Measurements from ENCODE around the gene LRRN4. TPM values are rescaled to one million over a fixed set of nuclear protein-coding genes. Genes with fewer than 3 reads are reported as not detected.
A peak's percentile ranks its signal among the peaks of the same experiment; 100 is the strongest.
"Not testable (repeated sequence)": the region's sequence is repeated elsewhere in the genome, so short reads cannot be mapped to it uniquely, and the experiment has no call there.

Gene LRRN4
- total RNA-seq, 2 donors from 2014 or later = 3.6 to 3.7 TPM

GRCh38 chr20:6067763-6068318 lies 14.0 kb upstream of the LRRN4 start:
- DNase-seq (no peak), ATAC-seq (peak in 1 of 2 donors; percentile 88)
- intact Hi-C loops (cut with DNase I) = no loop called here

DNA sequence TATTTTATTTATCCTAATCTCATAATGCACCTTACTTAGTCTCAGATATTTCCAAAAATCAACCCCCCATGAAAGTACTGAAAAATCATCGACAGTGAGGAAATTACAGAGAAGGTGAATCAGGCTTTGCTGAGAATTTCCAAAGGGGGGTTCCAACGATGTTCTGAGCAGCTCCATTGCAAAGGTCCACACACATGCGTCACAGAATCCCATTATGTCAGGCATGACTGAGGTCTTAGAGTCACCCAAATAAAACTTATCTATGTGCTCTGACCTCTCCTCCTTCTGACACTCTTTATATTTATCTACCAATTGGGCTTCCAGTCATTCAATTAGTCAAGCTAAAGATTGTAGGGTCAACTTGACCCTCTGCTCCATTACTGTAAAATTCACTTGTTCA lies 12.7 kb upstream of the LRRN4 start:
- intact Hi-C loops (cut with DNase I) = no loop called here

DNA sequence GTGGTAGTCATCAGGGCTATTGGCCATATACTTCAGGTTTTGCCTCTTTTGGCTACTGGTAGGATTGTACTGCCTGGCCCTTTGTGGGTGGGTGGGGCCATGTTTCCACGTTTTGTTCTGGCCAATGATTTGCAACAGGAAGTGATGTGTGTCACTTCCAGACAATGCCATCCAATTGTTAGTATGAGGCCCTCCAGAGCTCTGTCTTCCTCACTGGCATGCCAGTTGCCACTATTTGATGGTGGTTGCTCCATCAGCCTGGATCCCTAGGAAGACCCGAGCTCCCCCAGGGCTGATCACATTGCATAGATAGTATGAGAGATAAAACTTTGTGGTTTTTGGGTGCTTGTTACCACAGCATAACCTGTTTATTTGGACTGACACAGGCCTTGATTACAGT lies 7.7 kb upstream of the LRRN4 start:
- intact Hi-C loops (cut with DNase I) = no loop called here
- DNase-seq = no peak
- ATAC-seq = peak; percentile 27 to 48

More for the DNA sequence above, 12.7 kb upstream of the LRRN4 start:
- peak in 1 of 2 donors; percentile 59 for ATAC-seq
- DNase-seq = no peak

DNA sequence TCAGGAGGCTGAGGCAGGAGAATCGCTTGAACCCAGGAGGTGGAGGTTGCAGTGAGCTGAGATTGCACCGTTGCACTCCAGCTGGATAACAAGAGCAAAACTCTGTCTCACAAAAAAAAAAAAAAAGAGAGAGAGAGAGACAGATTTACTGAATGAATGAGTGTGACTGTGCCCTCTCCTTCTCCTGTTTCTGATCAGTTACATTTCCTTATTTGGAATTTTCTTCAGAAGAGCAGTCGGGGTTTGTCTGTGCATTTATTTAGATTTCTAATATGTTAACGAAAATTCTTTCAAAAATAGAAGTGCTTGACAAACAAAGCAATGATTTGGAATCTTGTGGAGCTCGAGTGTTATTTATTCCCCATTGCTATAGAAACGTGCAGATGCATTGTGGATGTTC lies 6.4 kb upstream of the LRRN4 start:
- ATAC-seq (no peak), DNase-seq (no peak)
- intact Hi-C loops (cut with DNase I) = no loop called here

- no peak for DNase-seq
- ATAC-seq = peak; percentile 49 to 77
- intact Hi-C loops (cut with DNase I) = no loop called here
These were observed 4.9 kb upstream of the LRRN4 start for GRCh38 chr20:6058684-6059295.

GRCh38 chr20:6057691-6058090 lies 3.8 kb upstream of the LRRN4 start:
- DNase-seq (no peak), ATAC-seq (no peak)
- intact Hi-C loops (cut with DNase I) = no loop called here

- no peak for DNase-seq
- intact Hi-C loops (cut with DNase I) = no loop called here
- ATAC-seq = no peak
These were observed 3.3 kb upstream of the LRRN4 start for GRCh38 chr20:6057139-6057538.

DNA sequence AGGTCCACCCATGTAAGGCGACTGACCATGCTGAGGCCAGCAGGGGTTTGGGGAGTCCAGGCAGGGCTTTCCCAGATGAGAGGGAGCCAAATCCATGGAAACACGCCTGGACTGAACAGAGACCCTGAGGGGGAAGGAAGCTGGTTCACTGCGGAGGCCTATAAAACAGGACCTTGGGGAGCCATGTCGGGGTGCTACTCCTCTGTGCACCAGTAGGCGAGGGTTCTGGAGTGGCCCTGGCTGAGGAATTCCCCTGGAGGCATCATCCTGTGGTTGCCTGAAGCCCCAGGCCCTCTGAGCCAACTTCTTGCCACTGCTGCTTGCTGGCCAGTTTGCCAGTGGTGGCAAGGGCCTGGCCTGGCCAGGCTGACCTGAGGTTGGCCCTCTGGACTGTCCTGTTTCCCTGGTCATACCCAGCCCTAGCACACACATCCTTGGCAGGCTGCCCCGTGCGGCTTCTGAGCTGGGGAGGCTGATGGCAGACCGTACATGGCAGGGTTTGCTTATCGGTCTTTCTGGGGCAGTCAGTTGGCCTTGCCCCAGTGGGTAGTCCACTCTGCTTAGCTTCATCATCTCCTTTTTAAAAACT lies 2.2 kb upstream of the LRRN4 start:
- intact Hi-C loops (cut with DNase I) = no loop called here
- ATAC-seq = no peak
- no peak for DNase-seq

- no peak for DNase-seq
- peak in 1 of 2 donors; percentile 1 for ATAC-seq
- intact Hi-C loops (cut with DNase I) = no loop called here
These were observed 1.4 kb upstream of the LRRN4 start for GRCh38 chr20:6055161-6055783.

GRCh38 chr20:6054689-6055051 lies 810 bp upstream of the LRRN4 start:
- DNase-seq; intact Hi-C loops (cut with DNase I): not testable (repeated sequence)

GRCh38 chr20:6053064-6053775 lies 640 bp downstream of the LRRN4 start:
- intact Hi-C loops (cut with DNase I) = no loop called here
- ATAC-seq (peak in 1 of 2 donors; percentile 26), DNase-seq (no peak)

More at GRCh38 chr20:6054689-6055051, 810 bp upstream of the LRRN4 start:
- ATAC-seq = peak in 1 of 2 donors; percentile 11

DNA sequence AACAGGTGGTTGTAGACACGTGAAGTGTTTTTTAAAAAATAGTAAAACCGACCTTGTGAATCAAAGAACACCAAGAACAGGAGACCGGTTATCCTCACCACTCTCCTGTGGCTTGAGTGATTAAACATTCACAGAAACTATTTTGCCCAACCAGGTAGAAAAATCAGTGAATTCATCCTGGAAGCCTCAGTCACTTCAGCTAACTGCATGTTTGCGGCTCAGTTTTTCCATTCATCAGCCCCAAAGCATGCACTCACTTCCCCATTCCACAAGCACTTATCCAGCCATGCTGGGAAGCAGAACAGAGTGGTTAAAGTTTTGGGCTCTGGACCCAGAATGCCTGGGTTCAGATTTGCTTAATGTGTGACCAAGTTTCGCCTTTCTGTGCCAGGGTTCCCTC lies 2.4 kb downstream of the LRRN4 start:
- DNase-seq (no peak), ATAC-seq (no peak)
- intact Hi-C loops (cut with DNase I) = no loop called here

DNA sequence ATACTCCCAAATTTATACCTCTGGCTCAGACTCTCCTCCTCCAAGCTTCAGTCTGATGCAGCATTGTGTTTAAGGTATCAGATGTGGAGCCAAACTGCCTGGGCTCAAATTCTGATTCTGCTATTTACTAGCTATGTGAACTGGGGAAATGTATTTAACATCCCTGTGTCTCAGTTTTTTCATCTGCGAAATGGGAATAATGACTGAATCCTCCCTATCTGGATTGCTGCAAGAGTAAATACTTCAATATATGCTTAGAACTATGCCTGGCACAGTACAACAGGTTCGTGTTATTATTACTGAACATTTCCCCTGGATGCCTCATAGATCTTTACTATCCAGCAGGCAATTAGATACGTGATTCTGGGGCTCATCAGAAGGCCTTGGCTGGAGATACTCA lies 5.5 kb downstream of the LRRN4 start:
- intact Hi-C loops (cut with DNase I) = no loop called here
- DNase-seq = no peak
- no peak for ATAC-seq

- no peak for DNase-seq
- ATAC-seq = no peak
- intact Hi-C loops (cut with DNase I) = no loop called here
These were observed 7.4 kb downstream of the LRRN4 start for GRCh38 chr20:6046432-6046831.

GRCh38 chr20:6045566-6045965 lies 8.3 kb downstream of the LRRN4 start:
- intact Hi-C loops (cut with DNase I) = no loop called here
- DNase-seq = no peak
- ATAC-seq = no peak

- intact Hi-C loops (cut with DNase I) = no loop called here
- no peak for DNase-seq
- ATAC-seq = peak in 1 of 2 donors; percentile 11
These were observed 9.7 kb downstream of the LRRN4 start for GRCh38 chr20:6044115-6044514.

- ATAC-seq (peak in 1 of 2 donors; percentile 8), DNase-seq (no peak)
- intact Hi-C loops (cut with DNase I) = no loop called here
These were observed 12.0 kb downstream of the LRRN4 start for GRCh38 chr20:6041808-6042265.

DNA sequence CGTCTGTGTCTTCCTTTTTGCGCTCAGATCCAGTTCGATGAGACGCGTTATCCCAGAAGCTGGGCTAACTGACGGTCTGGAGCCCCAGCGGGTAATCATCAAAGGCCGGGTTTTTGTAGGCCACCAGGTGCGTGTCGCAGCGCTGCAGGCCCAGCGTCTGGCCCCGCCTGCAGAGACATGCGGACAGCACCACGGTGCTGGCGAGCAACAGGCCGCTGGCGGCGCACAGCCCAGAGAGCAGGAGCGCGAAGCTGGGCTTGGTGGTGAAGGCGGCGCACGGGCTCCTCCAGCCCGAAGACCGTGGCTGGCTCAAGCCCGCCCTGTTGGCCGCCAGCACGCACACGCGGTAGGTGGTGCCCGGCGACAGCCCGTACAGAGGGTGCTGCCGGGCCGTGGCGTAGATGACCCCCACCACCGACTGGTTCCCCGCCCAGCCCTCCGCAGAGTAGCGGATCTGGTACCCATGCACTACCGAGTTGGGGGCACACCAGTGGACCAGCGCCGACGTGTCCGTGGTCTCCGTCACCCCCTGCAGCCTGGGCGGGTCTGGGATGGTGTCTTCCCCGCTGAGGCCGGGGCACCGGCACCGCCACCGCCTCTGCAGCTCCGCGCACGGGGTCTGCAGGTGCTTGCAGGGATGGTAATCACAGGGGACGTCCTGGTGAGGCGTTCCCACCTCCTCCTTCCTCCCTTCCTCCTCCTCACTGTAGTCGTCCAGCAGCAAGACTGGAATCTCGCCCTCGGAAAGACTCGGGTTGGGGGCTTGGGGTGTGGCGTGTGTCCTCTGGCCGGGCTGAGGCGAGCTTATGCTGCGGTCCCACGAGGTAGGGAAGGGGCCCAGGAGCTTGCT lies 12.7 kb downstream of the LRRN4 start:
- intact Hi-C loops (cut with DNase I) = no loop called here
- no peak for DNase-seq
- ATAC-seq = peak in 1 of 2 donors; percentile 35

GRCh38 chr20:6040540-6040939 lies 13.3 kb downstream of the LRRN4 start:
- ATAC-seq (peak in 1 of 2 donors; percentile 44), DNase-seq (no peak)
- intact Hi-C loops (cut with DNase I) = no loop called here

Measured in left cardiac atrium (tissue), 4 donors.